NCI-H460 (cell line): ENCODE results near the gene SGTA. TPM values are rescaled to one million over a fixed set of nuclear protein-coding genes. Genes with fewer than 3 reads are reported as not detected.
"Not testable (repeated sequence)": the region's sequence is repeated elsewhere in the genome, so short reads cannot be mapped to it uniquely, and the experiment has no call there.

Experiments
- DNase-seq: peaks from one replicate; pipeline ENCODE4 v3.0.0-alpha.2; 2016; ENCODE audit warnings: low read depth; ENCODE audit errors: extremely low read depth
- total RNA-seq: library from RNA; depleted of rRNA; stranded (reverse); fragments of >200 nt; shearing (Covaris generic); gene quantifications from 2 replicates; pipeline ENCODE4 v1.2.3, GENCODE V29; 2014

SGTA gene
- total RNA-seq, 1 experiment from 2014 or later, result 42.5 TPM

DNA sequence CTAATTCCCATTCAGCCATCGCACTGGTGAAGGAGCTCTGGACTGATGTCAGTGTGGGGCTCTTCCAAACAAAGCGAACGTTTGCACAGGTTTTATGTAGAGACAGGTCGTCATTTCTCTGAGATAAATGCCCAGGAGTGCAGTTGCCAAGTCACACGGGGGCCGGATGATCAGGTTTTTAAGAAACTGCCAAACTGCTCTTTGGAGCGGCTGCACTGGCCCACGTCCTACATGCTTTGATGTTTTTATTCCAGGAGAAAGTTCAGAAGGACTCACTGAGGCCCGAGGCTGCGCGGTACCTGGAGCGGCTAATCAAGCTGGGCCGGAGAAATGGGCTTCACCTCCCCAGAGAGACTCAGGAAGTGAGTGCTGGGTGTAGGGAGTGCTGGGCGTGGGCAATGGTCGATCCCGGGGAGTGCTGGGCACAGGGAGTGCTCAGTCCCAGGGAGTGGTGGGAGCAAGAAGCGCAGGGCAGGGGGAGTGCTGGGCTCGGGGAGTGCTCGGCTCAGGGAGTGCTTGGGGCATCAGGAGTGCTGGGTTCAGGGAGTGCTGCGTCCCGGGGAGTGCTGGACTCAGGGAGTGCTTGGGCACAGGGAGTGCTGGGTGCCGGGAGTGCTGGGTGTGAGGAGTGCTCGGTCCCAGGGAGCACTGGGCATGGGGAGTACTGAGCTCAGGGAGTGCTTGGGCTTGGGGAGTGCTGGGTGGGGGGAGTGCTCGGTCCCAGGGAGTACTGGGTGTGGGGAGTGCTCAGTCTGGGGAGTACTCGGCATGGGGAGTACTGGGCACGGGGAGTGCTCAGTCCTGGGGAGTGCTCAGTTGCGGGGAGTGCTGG lies 13.0 kb upstream of the SGTA start:
- DNase-seq, result no peak

DNA sequence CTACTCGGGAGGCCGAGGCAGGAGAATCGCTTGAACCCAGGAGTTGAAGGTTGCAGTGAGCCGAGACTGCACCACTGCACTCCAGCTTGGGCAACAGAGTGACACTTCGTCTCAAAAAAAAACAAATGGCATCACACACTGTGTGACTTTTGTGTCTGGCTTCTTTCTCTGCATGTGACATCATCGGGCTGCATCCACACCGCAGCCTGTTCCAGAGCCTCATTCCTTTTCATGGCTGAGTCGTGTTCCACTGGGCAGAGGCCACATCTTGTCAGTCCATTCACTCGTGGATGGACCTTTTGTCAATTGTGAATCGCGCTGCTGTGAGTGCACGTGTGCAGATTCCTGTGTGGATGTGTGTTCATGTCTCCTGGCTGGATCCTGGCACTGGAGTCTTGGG lies 10.5 kb upstream of the SGTA start:
- DNase-seq, result no peak

- DNase-seq, result no peak
These were observed 10.1 kb upstream of the SGTA start for GRCh38 chr19:2793126-2793525.

- DNase-seq, result not testable (repeated sequence)
These were observed 9.6 kb upstream of the SGTA start for GRCh38 chr19:2792666-2793065.

DNA sequence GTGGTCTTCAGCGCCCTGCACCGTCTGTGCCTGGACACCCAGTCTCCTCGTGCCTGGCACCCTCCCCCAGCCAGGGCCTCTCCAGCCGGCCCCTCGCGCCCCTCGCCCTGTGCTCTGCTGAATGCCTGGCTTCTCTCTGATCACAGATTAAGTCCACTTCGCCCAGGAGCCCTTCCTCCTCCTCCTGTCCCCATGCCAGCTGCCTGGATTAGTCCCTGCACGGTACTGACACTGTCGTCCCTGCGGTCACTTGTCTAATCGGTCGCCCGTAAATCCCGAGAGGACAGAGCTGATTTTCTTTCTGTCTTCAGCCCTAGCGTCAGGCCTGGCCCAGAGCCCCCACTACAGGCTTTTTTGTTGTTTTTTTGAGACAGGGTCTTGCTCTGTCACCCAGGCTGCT lies 8.8 kb upstream of the SGTA start:
- no peak for DNase-seq

DNA sequence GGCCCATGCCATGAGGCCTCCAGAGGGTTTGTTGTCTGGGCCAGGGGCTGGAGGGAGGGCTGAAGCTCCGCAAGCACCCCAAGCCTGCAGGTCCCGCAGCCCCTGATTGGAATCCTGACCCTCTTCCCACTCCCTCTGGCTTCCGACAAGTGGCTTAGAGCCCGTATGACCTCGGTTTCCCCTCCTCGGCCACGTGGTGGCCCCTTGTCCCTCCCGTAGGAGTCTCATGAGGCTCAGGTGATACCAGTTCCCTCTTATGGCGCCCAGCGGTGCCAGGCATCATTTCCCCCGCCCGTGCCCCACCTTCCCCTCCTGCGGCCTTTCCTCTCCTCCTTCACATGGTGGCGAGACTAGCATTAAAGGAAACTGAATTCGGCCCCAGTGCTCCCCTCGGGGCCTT lies 8.4 kb upstream of the SGTA start:
- no peak for DNase-seq

GRCh38 chr19:2790557-2791271 lies 7.6 kb upstream of the SGTA start:
- DNase-seq, result no peak

DNA sequence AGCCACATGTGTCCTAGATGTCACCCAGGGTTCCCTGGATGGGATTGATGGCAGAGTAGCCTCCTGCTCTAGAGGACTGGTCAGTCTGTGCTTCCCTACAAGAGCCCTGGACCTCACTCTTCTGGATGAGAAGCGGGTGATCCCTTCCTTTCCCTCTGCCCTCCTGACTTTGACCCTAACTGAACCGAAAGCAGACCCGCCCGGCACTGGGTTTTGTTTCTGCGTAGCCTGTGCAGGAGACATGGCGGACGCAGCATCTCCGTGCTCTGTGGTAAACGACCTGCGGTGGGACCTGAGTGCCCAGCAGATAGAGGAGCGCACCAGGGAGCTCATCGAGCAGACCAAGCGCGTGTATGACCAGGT lies 7.1 kb upstream of the SGTA start:
- no peak for DNase-seq

DNA sequence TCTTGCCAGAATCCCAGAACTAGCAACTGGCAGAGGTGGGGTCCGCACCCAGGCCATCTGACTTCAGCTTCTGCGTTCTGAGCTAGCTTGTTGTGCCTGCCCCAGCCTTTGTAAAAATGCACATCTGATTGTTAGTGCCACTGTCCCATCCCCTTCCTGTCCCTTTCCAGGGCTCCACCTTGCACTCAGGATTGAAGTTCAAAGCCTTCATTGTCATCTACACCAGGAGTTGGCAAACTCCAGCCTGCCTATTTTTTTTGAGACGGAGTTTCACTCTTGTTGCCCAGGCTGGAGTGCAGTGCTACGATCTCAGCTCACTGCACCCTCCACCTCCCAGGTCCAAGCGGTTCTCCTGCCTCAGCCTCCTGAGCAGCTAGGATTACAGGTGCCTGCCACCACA lies 5.2 kb upstream of the SGTA start:
- DNase-seq, result no peak

DNA sequence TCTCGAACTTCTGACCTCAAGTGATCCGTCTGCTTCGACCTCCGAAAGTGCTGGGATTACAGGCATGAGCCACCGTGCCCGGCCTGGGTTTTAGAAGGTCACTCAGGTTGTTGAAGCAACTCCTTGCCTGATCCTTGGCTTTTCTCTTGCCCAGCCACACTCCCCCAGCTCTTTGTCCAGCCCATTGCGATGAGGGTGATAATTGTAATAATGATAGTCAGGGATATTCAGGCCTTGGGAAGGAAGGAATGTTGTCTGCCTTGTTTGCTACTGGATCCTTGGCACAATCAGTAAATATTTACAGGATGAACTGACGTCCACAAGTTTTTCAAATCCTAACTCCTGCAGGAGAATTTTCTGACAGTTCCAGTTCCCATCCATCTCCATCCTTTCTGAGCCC lies 4.0 kb upstream of the SGTA start:
- no peak for DNase-seq

DNA sequence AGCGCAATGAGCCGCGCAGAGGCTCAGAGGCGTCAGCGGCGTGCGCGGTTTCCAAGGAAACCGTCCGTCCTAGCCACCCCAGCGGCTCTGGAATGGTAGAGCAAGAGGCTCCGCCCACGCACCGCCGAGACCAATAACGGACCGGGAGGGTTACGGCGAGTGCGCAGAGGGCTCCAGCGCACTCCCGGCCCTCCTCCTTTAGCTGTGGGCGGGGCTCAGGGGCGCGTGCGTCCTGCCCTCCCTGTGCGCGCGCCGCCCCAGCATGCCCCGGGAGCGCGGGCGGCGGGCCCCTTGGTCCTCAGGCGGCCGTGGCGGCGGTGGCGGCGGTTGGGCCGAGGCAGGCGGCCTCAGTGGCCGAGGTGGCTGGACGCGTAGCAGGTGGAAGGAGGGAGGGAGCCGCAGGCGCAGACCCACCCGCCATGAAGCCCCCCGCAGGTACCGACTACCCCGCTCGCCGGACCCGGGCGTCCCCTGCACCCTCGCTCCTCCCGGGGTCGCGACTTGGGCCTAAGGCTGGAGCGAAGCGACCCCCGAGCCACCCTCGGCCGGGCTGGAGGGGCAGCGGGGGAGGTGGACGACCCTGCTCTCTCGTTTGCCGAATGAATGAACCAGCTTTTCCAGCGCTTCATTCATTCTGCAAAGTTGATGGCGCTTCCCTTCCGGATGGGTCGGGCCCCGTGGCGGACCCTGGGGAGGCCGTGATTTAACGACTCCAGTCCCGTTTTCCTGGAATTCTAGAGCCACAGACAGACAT lies 2.3 kb upstream of the SGTA start, which contains the start of gene THOP1:
TSS of gene THOP1 (plus strand) at position 260 of the 754 bp plus-strand sequence. CDS start at position 420, 160 bp downstream.
- peak; percentile 96 for DNase-seq

DNA sequence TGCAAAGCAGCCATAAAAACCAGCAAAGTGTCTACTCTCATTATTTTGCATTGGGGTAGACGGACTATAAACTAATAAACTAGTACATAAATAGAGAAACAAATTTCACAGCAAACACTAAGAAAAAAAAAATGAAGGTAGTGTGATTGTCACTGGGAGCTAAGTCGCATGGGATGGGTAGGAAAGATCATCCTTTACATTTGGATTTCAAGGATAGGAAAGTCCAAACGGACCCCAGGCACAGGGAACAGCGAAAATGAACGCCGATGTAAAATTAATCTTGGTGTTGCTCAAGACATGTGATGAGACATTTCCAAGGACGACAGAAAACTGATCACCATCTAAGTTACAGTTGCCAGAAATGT lies 690 bp upstream of the SGTA start:
- DNase-seq, result no peak

- no peak for DNase-seq
These were observed 641 bp downstream of the SGTA start for GRCh38 chr19:2782329-2782935.

DNA sequence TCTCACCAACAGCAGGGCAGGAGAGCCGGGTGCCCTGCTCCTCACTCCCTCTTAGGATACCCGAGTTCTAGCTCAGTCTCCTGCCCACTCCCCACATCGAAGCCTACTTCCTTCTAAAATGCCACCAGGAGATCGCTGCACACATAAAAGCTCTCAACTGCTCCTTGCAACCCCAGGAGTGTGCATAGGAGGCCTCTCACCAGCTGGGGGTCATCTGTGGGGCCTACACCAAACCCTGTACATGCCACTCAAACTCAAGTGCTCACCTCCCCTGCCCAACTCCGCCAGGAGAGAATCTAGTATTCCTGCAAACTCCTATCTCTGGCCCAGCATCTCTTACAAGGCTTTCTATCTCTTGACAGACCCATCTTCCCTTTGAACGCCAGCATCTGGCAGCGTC lies 2.8 kb downstream of the SGTA start:
- no peak for DNase-seq

DNA sequence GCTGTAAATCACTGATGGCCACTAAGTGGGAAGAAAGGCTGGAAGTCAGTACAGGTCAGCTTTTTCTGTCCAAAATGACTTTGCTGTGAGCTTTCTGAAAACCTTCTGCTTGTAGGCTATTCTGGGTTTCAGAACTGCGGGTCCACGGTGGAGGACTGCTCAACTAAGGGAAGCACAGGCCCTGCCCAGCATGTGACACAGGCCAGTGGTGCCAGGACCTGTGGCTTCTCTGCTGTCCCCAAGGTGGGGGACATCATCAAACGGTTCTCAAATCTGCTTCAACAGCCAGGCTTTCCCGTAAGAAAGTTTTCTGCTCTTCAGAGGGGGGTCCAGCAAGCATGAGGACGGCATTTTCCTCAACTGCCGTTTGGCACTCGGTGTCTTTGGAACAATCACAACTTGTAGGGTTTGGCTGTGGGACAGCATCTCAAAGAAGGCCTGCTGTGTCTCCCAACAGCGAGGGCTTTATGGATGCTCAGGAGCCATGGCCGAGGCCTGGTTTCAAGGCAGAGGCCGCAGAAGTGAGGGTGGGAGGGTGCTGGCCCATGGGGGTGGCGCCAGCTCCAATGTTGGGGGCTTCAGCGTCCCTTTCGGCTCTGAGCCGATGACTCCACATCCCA lies 3.8 kb downstream of the SGTA start:
- DNase-seq, result no peak

DNA sequence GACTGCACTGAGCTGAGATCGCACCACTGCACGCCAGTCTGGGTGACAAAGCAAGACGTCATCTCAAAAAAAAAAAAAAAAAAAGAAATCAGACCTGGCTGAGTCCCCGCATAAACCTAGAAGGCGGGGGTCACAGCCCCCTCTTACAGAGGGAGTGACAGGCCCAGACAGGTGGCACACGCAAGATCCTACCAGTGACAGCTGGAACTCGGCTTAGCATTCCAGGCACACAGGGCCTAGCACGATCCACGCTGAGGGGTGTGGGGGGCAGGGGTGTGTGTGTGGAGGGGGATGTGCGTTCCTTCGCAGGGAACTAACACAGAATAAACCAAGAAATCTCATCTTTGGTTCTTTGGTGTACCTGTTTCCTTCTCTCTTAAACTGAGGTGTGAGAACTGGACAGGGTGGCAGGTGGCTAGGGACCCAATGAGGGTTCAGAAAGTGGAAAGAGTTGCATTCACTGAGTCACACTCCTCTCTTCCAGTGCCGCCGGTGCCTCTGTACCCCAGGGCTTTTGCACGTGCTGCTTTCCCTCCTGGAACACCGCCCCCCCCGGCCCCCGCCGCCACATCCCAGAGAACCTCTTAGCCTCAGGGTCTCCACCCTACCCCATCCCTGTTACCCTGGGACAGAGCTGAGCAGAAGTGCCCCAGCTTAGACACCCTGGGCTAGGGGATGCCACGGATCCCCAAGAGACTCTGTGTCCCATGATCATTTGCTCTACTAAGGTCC lies 5.0 kb downstream of the SGTA start:
- DNase-seq, result no peak

DNA sequence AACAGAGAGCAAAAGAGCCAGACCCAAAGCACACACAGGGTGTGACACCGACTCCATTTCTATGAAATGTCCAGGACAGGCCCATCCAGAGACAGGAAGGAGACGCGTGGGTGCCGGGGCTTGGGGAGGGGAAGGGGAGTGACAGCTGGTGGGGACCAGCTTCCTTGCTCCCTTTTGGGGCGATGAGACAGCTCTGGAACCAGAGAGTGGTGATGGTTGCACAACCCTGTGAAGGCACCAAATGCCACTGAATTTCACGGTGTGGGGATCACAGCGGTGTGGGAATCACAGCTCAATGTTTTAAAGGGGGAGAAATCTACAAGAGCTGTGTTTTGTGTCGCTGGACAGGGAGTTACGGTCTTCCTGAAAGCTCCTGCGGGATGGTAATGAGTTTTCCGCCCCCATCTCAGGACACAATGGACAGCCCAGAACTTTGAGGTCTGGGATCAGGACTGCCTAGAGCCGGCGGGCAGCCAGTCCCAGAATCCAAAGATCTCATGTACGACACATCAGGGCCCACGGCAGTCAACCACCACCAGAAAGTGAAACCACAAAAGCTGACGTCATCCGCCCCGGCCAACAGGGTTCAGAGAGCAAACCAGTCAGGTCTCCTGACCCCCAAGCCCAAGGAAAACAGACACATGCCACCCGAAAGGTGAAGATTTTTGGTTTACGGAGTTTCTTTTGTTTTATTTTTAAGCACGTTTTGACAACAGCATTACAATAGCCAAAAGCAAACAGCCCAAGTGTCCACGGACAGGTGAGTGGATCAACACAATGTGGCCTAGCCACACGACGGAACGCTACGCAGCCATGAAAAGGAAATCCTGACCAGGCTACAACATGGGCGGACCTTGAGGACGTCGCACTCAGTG lies 7.3 kb downstream of the SGTA start:
- DNase-seq, result no peak

DNA sequence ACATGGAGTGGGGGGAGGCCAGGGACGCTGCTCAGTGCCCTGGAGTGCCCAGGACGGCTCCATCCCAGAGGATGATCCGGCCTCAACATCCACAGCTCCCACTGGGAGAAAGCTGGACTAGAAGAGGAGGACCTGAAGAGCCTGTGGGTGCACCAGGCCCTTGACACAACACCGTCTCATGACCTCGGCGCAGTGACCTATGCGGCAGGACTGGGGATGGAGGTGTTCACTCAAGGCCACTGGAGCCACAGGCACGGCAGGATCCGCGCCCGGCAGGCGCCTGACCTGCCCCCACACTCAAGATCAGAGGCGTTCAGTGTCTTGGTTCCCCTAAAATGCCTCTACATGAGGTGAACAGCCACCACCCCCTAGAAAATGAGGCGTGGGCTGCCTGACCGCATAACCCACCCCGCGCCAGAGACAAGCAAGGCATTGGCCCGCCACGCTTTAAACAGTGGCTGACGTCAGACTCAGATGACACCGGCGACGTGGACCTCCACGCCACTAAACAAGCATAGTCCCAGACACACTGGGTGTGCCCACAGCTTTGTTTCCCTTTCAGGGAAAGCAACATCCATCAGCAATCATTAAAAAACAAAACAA lies 8.0 kb downstream of the SGTA start:
- DNase-seq, result no peak
